HG03039 (cell line): Measurements from ENCODE around the gene DUS3L.

Experiments
- ATAC-seq: cut with Tn5 transposase; IDR thresholded peaks from one replicate; pipeline ENCODE4 v1.9.1; 2021; ENCODE audit warnings: mild to moderate bottlenecking, moderate library complexity; ENCODE audit not compliant: unreplicated experiment

The DUS3L gene

GRCh38 chr19:5790559-5791520, at the start of gene DUS3L:
TSS of gene DUS3L (minus strand) at chr19:5791163. CDS start at chr19:5791141, 22 bp downstream.
- ATAC-seq = peak; percentile 79

GRCh38 chr19:5839065-5840017, 48.4 kb upstream of the DUS3L start, which contains the start of gene FUT6:
TSS of gene FUT6 (minus strand) at chr19:5839702. CDS start at chr19:5832567, 7,135 bp downstream.
- no peak for ATAC-seq

- ATAC-seq = no peak
Observed at GRCh38 chr19:5838353-5839064, 47.5 kb upstream of the DUS3L start.

GRCh38 chr19:5837761-5838352, 46.9 kb upstream of the DUS3L start:
- no peak for ATAC-seq

GRCh38 chr19:5832527-5833216, 41.7 kb upstream of the DUS3L start:
- ATAC-seq = no peak

GRCh38 chr19:5832061-5832460, 41.1 kb upstream of the DUS3L start:
- no peak for ATAC-seq

- no peak for ATAC-seq
Observed at GRCh38 chr19:5831159-5831558, 40.2 kb upstream of the DUS3L start.

- ATAC-seq = no peak
Observed at GRCh38 chr19:5829567-5830310, 38.8 kb upstream of the DUS3L start.

- no peak for ATAC-seq
Observed at GRCh38 chr19:5828661-5829566, 38.0 kb upstream of the DUS3L start.

GRCh38 chr19:5827891-5828660, 37.1 kb upstream of the DUS3L start:
- peak; percentile 55 for ATAC-seq

- ATAC-seq = no peak
Observed at GRCh38 chr19:5827342-5827890, 36.5 kb upstream of the DUS3L start.

- ATAC-seq = no peak
Observed at GRCh38 chr19:5826531-5827341, 35.8 kb upstream of the DUS3L start.

GRCh38 chr19:5825178-5825577, 34.2 kb upstream of the DUS3L start:
- ATAC-seq = no peak

GRCh38 chr19:5824751-5825150, 33.8 kb upstream of the DUS3L start:
- ATAC-seq = no peak

GRCh38 chr19:5823579-5824281, 32.8 kb upstream of the DUS3L start:
- ATAC-seq = no peak
